Stimulated activated CD8-positive, alpha-beta memory T cell treated with anti-CD3 and anti-CD28 coated beads, Interleukin-4, amount 100 ng/mL, for 4 hours (primary cell): ENCODE results near the gene TRIP12.
"Not testable (repeated sequence)": the region's sequence is repeated elsewhere in the genome, so short reads cannot be mapped to it uniquely, and the experiment has no call there.

Experiments
- DNase-seq, 2 donors: peaks; one replicate each; pipeline ENCODE4 v3.0.0-alpha.2; 2020; ENCODE audit warnings: low read depth in 2 of 2, low spot score in 1 of 2

The TRIP12 gene

GRCh38 chr2:229779650-229780049 lies 142.2 kb downstream of the TRIP12 start:
- DNase-seq = no peak

GRCh38 chr2:229777716-229778115 lies 144.1 kb downstream of the TRIP12 start:
- DNase-seq = no peak

GRCh38 chr2:229775614-229776313 lies 146.0 kb downstream of the TRIP12 start:
- no peak for DNase-seq

GRCh38 chr2:229774237-229774636 lies 147.6 kb downstream of the TRIP12 start:
- no peak for DNase-seq

GRCh38 chr2:229768235-229768634 lies 153.6 kb downstream of the TRIP12 start:
- no peak for DNase-seq

GRCh38 chr2:229765721-229766120 lies 156.1 kb downstream of the TRIP12 start:
- DNase-seq = no peak

GRCh38 chr2:229761663-229762062 lies 160.1 kb downstream of the TRIP12 start:
- DNase-seq = no peak

GRCh38 chr2:229757462-229757861 lies 164.3 kb downstream of the TRIP12 start:
- not testable (repeated sequence) for DNase-seq

- no peak for DNase-seq
Observed at GRCh38 chr2:229752970-229753729, 168.7 kb downstream of the TRIP12 start.

- DNase-seq = no peak
Observed at GRCh38 chr2:229749779-229750178, 172.0 kb downstream of the TRIP12 start.

- DNase-seq = no peak
Observed at GRCh38 chr2:229748950-229749349, 172.9 kb downstream of the TRIP12 start.

GRCh38 chr2:229742691-229743090 lies 179.1 kb downstream of the TRIP12 start:
- DNase-seq = not testable (repeated sequence)

GRCh38 chr2:229740279-229740678 lies 181.5 kb downstream of the TRIP12 start:
- DNase-seq = no peak

- DNase-seq = no peak
Observed at GRCh38 chr2:229738024-229738625, 183.7 kb downstream of the TRIP12 start.

GRCh38 chr2:229734410-229734809 lies 187.4 kb downstream of the TRIP12 start:
- no peak for DNase-seq

GRCh38 chr2:229733611-229734245 lies 188.1 kb downstream of the TRIP12 start:
- DNase-seq = no peak

- DNase-seq = no peak
Observed at GRCh38 chr2:229732897-229733296, 188.9 kb downstream of the TRIP12 start.

GRCh38 chr2:229731916-229732315 lies 189.9 kb downstream of the TRIP12 start:
- no peak for DNase-seq

- no peak for DNase-seq
Observed at GRCh38 chr2:229731363-229731762, 190.4 kb downstream of the TRIP12 start.

- no peak for DNase-seq
Observed at GRCh38 chr2:229728370-229728769, 193.4 kb downstream of the TRIP12 start.

GRCh38 chr2:229726643-229727042 lies 195.2 kb downstream of the TRIP12 start:
- no peak for DNase-seq
